OCI-LY1 (cell line): Measurements from ENCODE around the gene AMBRA1.

Source experiments
- EZH2 ChIP-seq: fragments of 200-600 bp; sonication (generic), shearing (Covaris generic); IDR thresholded peaks from 2 replicates; pipeline ENCODE4 v1.8.0; 2017; ENCODE audit warnings: borderline replicate concordance, mixed run types, mild to moderate bottlenecking, antibody characterized with exemption, low read length, moderate library complexity, mixed read lengths
- TF ChIP-seq, protein P1 (sequence below): fragments of 200-600 bp; sonication (generic), shearing (Covaris generic); IDR thresholded peaks from 2 replicates; pipeline ENCODE4 v1.5.1; 2017; ENCODE audit warnings: mild to moderate bottlenecking, antibody characterized with exemption, low read length, moderate library complexity, mixed read lengths

DNA sequence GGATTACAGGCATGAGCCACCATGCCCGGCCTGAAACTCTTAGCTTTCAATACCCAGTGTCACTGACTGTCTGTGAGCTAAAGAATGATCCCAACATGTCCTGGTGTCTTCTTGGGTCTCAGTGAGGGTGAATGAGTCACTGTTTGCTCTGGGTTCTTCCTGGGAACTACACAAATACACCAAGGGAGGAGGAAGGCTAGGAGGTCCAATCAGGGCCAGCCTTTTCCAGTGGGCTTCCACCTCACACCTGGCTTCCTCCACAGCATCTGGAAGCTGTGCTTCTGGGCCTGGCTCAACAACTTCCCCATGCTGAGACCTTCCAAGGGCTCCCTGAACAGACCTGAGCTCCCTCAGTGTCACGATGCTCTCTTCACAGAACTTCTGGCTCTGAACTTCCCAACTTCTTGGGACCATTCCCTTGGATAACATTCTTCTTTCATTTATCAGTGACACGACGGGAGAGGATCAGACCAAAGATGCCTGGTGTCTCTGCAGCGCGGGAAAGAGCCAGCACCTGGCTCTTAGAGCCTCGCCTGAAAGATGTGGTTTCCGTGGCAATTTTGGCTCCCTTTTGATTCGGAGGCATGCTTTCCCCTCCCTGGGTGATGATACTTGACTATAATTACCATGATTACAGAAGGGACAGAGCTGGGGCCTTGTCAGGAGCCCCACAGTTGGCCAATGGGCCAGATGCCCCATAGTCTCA, 179.9 kb downstream of the AMBRA1 start:
- TF ChIP-seq, protein P1, sequence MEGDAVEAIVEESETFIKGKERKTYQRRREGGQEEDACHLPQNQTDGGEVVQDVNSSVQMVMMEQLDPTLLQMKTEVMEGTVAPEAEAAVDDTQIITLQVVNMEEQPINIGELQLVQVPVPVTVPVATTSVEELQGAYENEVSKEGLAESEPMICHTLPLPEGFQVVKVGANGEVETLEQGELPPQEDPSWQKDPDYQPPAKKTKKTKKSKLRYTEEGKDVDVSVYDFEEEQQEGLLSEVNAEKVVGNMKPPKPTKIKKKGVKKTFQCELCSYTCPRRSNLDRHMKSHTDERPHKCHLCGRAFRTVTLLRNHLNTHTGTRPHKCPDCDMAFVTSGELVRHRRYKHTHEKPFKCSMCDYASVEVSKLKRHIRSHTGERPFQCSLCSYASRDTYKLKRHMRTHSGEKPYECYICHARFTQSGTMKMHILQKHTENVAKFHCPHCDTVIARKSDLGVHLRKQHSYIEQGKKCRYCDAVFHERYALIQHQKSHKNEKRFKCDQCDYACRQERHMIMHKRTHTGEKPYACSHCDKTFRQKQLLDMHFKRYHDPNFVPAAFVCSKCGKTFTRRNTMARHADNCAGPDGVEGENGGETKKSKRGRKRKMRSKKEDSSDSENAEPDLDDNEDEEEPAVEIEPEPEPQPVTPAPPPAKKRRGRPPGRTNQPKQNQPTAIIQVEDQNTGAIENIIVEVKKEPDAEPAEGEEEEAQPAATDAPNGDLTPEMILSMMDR: no peak
- TF ChIP-seq EZH2: no peak
